SK-N-SH (cell line): ENCODE results near the gene PTDSS2. TPM values are rescaled to one million over a fixed set of nuclear protein-coding genes. Genes with fewer than 3 reads are reported as not detected.

Experiments
- CTCF ChIA-PET: fragments of 300-600, 350-600 bp; formaldehyde crosslinking; extraction: SDS; loops from one replicate; lab custom pipeline; 2021; lab: Yijun Ruan, JAX
- POLR2A ChIA-PET: fragments of 350-600 bp; sonication (Branson Sonifier 250); formaldehyde crosslinking; extraction: SDS; loops from one replicate; lab custom pipeline; 2020; ENCODE audit warnings: antibody characterized with exemption, inconsistent platforms; lab: Yijun Ruan, JAX
- DNase-seq: peaks from one replicate; pipeline ENCODE4 v3.0.0; 2012
- H2AFZ ChIP-seq: fragments of 200-600 bp; sonication (generic); 2 replicates; pipeline ENCODE4 v1.8.1; 2016; ENCODE audit warnings: antibody characterized with exemption, mild to moderate bottlenecking, low read depth
- H3F3A ChIP-seq: fragments of 200-600 bp; sonication (generic); replicated peaks from 2 replicates; pipeline ENCODE3; 2016; ENCODE audit warnings: antibody characterized with exemption, mild to moderate bottlenecking; ENCODE audit not compliant: insufficient read depth
- H3K27ac ChIP-seq, 2 experiments: fragments of 200-500 bp in 1 of 2; fragments of 200-600 bp in 1 of 2; sonication (Bioruptor generic) in 1 of 2; sonication (generic), shearing (Covaris generic) in 1 of 2; 2 replicates each; pipeline versions ENCODE4 v1.5.1 to v1.6.1; 2014 to 2016; ENCODE audit warnings: low read depth in 2 of 2, inconsistent platforms in 1 of 2, low read length in 1 of 2, mild to moderate bottlenecking in 1 of 2, mixed read lengths in 1 of 2
- H3K27me3 ChIP-seq: fragments of 200-600 bp; sonication (generic), shearing (Covaris generic); 2 replicates; pipeline ENCODE4 v1.6.1; 2016; ENCODE audit warnings: mixed run types; ENCODE audit not compliant: insufficient read depth
- H3K36me3 ChIP-seq, 2 experiments: fragments of 200-500 bp in 1 of 2; fragments of 200-600 bp in 1 of 2; sonication (Bioruptor generic) in 1 of 2; sonication (generic) in 1 of 2; replicated peaks in 1 of 2; 2 replicates each; pipeline versions ENCODE3 to v1.5.1; 2014 to 2016; ENCODE audit warnings: low read length in 1 of 2, mild to moderate bottlenecking in 1 of 2; ENCODE audit not compliant: insufficient read depth in 2 of 2, control insufficient read depth in 1 of 2
- H3K4me1 ChIP-seq, 2 experiments: fragments of 200-500 bp in 1 of 2; fragments of 200-600 bp in 1 of 2; sonication (Bioruptor generic) in 1 of 2; sonication (generic), shearing (Covaris generic) in 1 of 2; 2 replicates each; pipeline versions ENCODE4 v1.5.1 to v1.6.1; 2014 to 2016; ENCODE audit warnings: low read depth in 1 of 2, low read length in 1 of 2, mixed run types in 1 of 2; ENCODE audit not compliant: insufficient read depth in 2 of 2, control insufficient read depth in 1 of 2
- H3K4me2 ChIP-seq: fragments of 200-600 bp; sonication (generic), shearing (Covaris generic); 2 replicates; pipeline ENCODE4 v1.6.1; 2017; ENCODE audit warnings: mixed run types
- H3K4me3 ChIP-seq, 2 experiments: fragments of 200-500 bp in 1 of 2; fragments of 200-600 bp in 1 of 2; sonication (Bioruptor generic) in 1 of 2; sonication (generic), shearing (Covaris generic) in 1 of 2; 2 replicates each; pipeline versions ENCODE4 v1.5.1 to v1.8.1; 2014 to 2016; ENCODE audit warnings: low read depth in 2 of 2, inconsistent platforms in 1 of 2, low read length in 1 of 2, mild to moderate bottlenecking in 1 of 2, mixed read lengths in 1 of 2, moderate library complexity in 1 of 2
- H3K79me2 ChIP-seq: fragments of 200-600 bp; sonication (generic); 2 replicates; pipeline ENCODE4 v1.8.1; 2017; ENCODE audit warnings: mild to moderate bottlenecking; ENCODE audit not compliant: insufficient read depth
- H3K9ac ChIP-seq: fragments of 200-600 bp; sonication (generic); 2 replicates; pipeline ENCODE4 v1.6.1; 2017; ENCODE audit warnings: mixed run types
- H3K9me2 ChIP-seq: fragments of 200-600 bp; sonication (generic); 2 replicates; pipeline ENCODE4 v1.6.1; 2017; ENCODE audit warnings: mixed run types
- H3K9me3 ChIP-seq: fragments of 200-600 bp; sonication (generic); 2 replicates; pipeline ENCODE4 v1.6.1; 2017; ENCODE audit warnings: mixed run types, mild to moderate bottlenecking, moderate library complexity
- H4K20me1 ChIP-seq: fragments of 200-600 bp; sonication (generic); 2 replicates; pipeline ENCODE4 v1.6.1; 2017; ENCODE audit warnings: mild to moderate bottlenecking, mixed run types; ENCODE audit not compliant: insufficient read depth
- EZH2phosphoT487 ChIP-seq: fragments of 200-600 bp; sonication (generic); IDR thresholded peaks from 2 replicates; pipeline ENCODE4 v1.6.1; 2017; ENCODE audit warnings: low read depth, mixed run types, mild to moderate bottlenecking, antibody characterized with exemption, moderate library complexity, borderline replicate concordance
- FOXJ3 ChIP-seq: sonication (generic); formaldehyde crosslinking; IDR thresholded peaks from 2 replicates; pipeline ENCODE4 v1.5.1; 2020; ENCODE audit warnings: mild to moderate bottlenecking, missing genetic modification reagents
- GATA2 ChIP-seq: sonication (generic); formaldehyde crosslinking; IDR thresholded peaks from 2 replicates; pipeline ENCODE4 v1.5.0; 2020; ENCODE audit warnings: mild to moderate bottlenecking, missing genetic modification reagents
- NFIC ChIP-seq: IDR thresholded peaks from 2 replicates; pipeline ENCODE4 v1.4.0; 2012; ENCODE audit warnings: borderline replicate concordance
- POLR2AphosphoS5 ChIP-seq: IDR thresholded peaks from 2 replicates; pipeline ENCODE4 v1.6.1; 2012; ENCODE audit warnings: low read depth, low read length
- SMC3 ChIP-seq: IDR thresholded peaks from 2 replicates; pipeline ENCODE4 v1.6.1; 2012; ENCODE audit warnings: low read depth, low read length, improper control_type of control experiment
- TCF12 ChIP-seq: IDR thresholded peaks from 2 replicates; pipeline ENCODE4 v1.4.0; 2012
- TEAD4 ChIP-seq: IDR thresholded peaks from 2 replicates; pipeline ENCODE4 v1.4.0; 2012; ENCODE audit warnings: mild to moderate bottlenecking, borderline replicate concordance; ENCODE audit not compliant: insufficient read depth
- WGBS: methylation state at CpG from one replicate; pipeline ENCODE4 v1.1.6; 2017; ENCODE audit warnings: low lambda C conversion rate; 5-methylcytosine and 5-hydroxymethylcytosine counted together
- polyA plus RNA-seq, 3 experiments: library from polyadenylated mRNA; depleted of rRNA; stranded (reverse); fragments of >200 nt; gene quantifications; 2 replicates each; pipeline ENCODE4 v1.2.3, GENCODE V29; 2012
- TF ChIP-seq, protein P1 (sequence below): fragments of 150-350 bp; IDR thresholded peaks from 2 replicates; pipeline ENCODE4 v1.6.1; 2017; ENCODE audit warnings: antibody characterized with exemption, low read length, low read depth, borderline replicate concordance
- TF ChIP-seq, protein P2 (sequence below): fragments of 200-600 bp; sonication (generic); IDR thresholded peaks from 2 replicates; pipeline ENCODE4 v1.6.1; 2017; ENCODE audit warnings: antibody characterized with exemption, mild to moderate bottlenecking, moderate library complexity

PTDSS2 gene
- polyA plus RNA-seq, 1 of the 3 experiments (the other 2 are of a cell fraction), result 28.6 TPM

DNA sequence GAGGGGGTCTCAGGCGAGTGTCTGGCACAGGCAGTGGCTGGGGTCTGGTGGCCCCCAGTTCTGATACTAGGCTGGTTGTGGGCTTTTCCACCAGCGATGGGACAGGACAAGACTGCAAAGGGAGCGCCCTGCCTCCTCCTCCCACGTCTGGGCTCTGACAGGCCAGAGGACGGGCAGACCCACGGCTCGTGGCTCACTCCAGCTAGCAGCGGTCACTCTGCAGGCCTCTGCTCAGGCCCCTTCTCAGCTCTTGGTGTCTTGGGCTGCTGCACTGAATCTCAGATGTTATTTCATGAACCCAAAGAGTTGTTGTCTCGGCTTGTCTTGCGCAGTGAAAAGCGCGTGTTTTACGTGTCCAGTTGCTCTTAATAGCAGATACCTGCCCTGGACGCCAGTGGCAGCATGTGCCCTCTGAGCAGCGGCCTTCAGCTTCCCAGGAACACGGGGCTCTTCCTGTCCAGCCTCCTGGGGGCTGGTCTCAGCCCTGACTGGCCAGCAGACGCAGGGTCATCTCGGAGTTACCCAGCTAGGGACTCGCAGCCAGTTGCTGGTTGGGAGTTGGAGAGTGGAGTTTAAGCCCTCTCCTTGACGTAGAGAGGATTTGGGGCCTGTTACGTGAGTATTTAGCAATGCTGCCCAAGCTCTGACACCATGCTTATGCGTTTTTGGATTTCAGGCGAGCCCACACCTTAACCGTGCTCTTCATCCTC, 9.6 kb downstream of the PTDSS2 start:
- Histone ChIP-seq H3K9me3 (no peaks in the 10 kb centered on the region), H3K9me2 (no peaks in the 10 kb centered on the region), H3K27ac (no peak overlapping the region), H3K4me1 (no peaks in the 10 kb centered on the region), H3F3A (no peaks in the 10 kb centered on the region), H3K9ac (no peak overlapping the region), H3K27me3 (no peaks in the 10 kb centered on the region), H4K20me1 (peaks cover 3% of the 10 kb centered on the region; the same call in 1 of the 2 replicates), H3K4me2 (no peak overlapping the region), H3K4me3 (no peak overlapping the region), H3K79me2 (peaks cover 35% of the 10 kb centered on the region; the same call in 1 of the 2 replicates), H2AFZ (no peak overlapping the region), H3K36me3 (peaks cover 0 to 8% of the 10 kb centered on the region in 2 experiments)
- no peak for DNase-seq
- ChIA-PET CTCF (interaction anchor here (1.4 kb wide), 1 partner anchor 11 kb away, joined by 3 read pairs; no protein-coding TSS in a partner anchor), POLR2A (no interaction called here)
- no peak for TF ChIP-seq TCF12
- no peak for TF ChIP-seq EZH2phosphoT487
- no peak for TF ChIP-seq SMC3
- TF ChIP-seq GATA2 (CRISPR knock-in tag), result no peak
- no peak for TF ChIP-seq POLR2AphosphoS5
- 94% methylated on average over 21 of the region's 24 CpGs for WGBS

- no peak for TF ChIP-seq NFIC
- TF ChIP-seq, protein P1, sequence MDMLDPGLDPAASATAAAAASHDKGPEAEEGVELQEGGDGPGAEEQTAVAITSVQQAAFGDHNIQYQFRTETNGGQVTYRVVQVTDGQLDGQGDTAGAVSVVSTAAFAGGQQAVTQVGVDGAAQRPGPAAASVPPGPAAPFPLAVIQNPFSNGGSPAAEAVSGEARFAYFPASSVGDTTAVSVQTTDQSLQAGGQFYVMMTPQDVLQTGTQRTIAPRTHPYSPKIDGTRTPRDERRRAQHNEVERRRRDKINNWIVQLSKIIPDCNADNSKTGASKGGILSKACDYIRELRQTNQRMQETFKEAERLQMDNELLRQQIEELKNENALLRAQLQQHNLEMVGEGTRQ, result no peak
- no peak for TF ChIP-seq TEAD4
- TF ChIP-seq, protein P2, sequence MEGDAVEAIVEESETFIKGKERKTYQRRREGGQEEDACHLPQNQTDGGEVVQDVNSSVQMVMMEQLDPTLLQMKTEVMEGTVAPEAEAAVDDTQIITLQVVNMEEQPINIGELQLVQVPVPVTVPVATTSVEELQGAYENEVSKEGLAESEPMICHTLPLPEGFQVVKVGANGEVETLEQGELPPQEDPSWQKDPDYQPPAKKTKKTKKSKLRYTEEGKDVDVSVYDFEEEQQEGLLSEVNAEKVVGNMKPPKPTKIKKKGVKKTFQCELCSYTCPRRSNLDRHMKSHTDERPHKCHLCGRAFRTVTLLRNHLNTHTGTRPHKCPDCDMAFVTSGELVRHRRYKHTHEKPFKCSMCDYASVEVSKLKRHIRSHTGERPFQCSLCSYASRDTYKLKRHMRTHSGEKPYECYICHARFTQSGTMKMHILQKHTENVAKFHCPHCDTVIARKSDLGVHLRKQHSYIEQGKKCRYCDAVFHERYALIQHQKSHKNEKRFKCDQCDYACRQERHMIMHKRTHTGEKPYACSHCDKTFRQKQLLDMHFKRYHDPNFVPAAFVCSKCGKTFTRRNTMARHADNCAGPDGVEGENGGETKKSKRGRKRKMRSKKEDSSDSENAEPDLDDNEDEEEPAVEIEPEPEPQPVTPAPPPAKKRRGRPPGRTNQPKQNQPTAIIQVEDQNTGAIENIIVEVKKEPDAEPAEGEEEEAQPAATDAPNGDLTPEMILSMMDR, result no peak
- TF ChIP-seq FOXJ3 (CRISPR knock-in tag), result no peak
- TF ChIP-seq, all 33 proteins: peak for 0
- POLR2A ChIA-PET, result no interaction called here
- peaks cover 3% of the 10 kb centered on the region; the same call in 1 of the 2 replicates for H4K20me1 ChIP-seq
- peaks cover 29% of the 10 kb centered on the region; the same call in 1 of the 2 replicates for H3K79me2 ChIP-seq
- H3K27me3 ChIP-seq, result no peaks in the 10 kb centered on the region
- H3K9me3 ChIP-seq, result no peaks in the 10 kb centered on the region
- peaks cover 5 to 8% of the 10 kb centered on the region in 2 experiments for H3K36me3 ChIP-seq
- no peaks in the 10 kb centered on the region for H3F3A ChIP-seq
- no peak overlapping the region for H2AFZ ChIP-seq
- H3K9ac ChIP-seq, result no peak overlapping the region
- DNase-seq, result no peak
- no peaks in the 10 kb centered on the region for H3K4me1 ChIP-seq
- no peak overlapping the region for H3K4me2 ChIP-seq
- no peaks in the 10 kb centered on the region for H3K9me2 ChIP-seq
- no peak overlapping the region for H3K27ac ChIP-seq
- CTCF ChIA-PET, result no interaction called here
- H3K4me3 ChIP-seq, result no peak overlapping the region
- 88% methylated on average over 15 of the region's 41 CpGs for WGBS
Observed at GRCh38 chr11:460331-461199, 10.5 kb downstream of the PTDSS2 start.
